Stimulated activated CD8-positive, alpha-beta memory T cell treated with anti-CD3 and anti-CD28 coated beads, Interleukin-4, amount 100 ng/mL, for 4 hours (primary cell): ENCODE measurements around the gene TRIM44.

Experiments
- DNase-seq, 2 donors: peaks; one replicate each; pipeline ENCODE4 v3.0.0-alpha.2; 2020; ENCODE audit warnings: low read depth in 2 of 2, low spot score in 1 of 2

TRIM44 gene

DNA sequence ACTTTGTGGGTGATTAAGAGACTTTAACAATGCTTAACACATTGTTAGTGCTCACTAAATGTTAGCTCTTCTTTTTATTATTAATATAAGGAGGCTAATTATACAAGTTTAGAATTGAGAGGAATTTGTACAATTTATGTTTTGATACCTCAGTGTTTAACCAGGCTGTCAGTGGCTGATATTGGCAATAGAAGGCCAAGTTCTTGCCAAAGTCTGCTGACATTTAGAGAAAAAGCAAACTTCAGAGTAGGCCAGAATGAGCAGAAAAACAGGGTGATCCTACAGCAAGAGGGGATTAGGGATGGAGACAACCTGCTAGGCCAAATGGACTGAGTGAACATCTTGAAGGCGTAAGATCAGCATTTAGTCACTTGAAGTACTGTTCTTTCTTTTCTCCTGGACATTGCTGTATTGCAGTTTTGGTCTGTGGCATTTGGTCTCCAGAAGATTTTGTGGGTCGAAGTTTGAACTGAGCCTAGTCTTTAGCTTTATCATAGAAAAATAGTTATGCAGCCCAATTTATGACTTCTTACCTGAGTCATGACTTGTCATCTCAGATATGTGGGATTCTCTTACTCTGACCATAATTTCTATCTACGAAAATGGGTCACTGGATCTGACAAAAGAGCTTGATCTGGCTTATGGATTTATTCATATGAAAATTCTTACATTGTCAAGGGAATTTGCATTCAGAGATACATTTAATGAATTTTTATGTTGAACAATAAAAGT, 9.0 kb downstream of the TRIM44 start:
- no peak for DNase-seq

DNA sequence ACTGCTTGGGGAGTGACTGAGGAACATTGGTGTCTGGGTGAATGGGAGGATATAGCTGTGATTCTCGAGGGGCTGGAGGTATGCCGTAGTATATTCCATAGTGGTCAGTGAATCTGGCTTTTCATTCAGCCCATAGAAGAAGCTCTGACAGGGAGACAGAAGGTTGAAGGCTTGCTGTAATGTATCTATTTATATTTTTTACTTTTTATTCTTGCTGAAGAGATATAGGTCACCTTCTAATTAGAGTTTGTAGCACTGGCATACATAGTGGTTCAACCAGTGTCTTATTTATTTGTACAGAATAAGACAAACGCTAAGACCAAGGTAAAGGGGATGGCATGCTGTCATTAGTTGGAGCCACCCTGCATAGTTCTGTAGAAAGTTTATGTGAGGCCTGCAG, 10.0 kb downstream of the TRIM44 start:
- no peak for DNase-seq

DNA sequence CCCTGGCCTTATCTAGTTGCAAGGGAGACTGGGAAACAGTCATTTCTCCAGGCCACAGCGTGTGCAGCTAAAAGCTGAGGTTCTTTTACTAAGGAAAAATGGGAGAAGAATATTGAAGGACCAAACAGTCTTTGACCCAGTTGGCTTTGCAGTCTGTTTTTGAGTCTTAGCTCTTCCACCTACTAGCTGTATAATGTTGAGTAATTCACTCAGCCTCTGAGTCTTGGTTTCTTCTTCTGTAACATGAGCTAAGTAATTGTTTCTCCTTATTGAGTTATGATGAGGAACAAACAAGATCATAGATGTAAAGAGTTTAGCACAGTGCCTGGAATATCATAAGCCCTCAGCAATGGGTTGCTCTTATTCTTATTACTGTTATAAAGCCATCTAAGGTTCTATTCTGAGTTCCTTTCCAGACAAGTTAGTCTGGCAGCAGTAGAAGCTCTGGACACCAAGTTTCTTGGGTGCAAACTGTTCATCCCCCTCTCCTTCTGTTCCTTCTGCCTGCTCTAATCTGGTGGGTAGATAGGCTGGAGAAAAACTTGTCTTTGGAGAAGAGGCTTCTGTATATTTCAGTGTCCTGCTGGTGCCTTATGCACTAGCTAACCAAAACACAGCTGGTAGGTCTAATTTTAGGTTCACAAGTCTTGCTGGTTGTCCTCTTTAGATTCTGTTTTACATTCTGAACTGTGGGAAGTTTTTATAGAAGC, 13.5 kb downstream of the TRIM44 start:
- no peak for DNase-seq

DNA sequence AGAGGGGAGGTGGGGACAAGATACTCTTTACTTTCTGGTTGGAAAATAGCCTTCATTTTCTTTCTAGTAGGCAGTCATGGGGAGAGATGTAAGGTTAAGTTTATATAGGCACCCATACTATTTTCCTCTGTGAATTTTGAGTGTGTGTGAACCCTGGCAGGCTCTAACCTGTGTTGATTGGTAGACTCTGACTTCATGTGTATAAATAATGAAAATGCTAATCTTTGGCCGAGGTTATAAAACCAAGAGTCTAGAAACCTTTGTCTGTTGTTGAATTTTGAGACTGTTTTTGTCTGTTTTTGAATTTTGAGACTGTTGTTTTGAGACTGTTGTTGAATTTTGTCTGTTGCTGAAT, 14.0 kb downstream of the TRIM44 start:
- DNase-seq = no peak

DNA sequence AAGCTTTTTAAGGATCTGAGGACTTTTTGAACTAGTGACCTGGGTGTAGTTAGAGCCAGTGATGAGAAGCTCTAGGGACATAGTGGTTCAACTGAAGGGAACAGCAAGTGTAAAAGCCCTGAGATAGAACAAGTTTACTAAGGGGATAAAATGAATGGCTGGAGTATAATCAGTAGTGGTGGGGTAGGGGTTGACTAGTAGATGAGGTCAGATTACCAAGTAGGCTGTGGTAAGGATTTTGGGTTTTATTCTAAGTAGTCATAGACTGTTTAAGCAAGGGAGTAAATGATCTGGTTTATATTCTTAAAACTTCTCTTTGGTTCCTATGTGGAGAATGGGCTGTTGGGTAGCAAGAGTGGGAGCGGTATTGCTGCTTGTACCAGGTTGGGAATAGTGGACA, 15.3 kb downstream of the TRIM44 start:
- DNase-seq = no peak

DNA sequence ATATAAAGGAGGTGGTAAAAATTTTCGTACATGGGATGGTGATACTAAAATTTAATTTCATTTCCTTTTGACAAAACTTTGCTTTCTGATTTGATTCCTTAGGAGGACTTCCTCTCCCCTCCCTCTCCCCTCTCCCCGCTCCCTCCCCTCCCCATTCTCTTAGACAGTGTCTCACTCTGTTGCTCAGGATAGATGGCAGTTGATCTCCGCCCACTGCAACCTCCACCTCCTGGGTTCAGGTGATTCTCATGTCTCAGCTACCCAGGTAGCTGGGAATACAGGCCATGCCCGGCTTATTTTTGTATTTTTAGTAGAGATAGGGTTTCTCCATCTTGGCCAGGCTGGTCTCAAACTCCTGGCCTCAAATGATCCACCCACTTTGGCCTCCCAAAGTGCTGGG, 15.9 kb downstream of the TRIM44 start:
- DNase-seq = no peak

DNA sequence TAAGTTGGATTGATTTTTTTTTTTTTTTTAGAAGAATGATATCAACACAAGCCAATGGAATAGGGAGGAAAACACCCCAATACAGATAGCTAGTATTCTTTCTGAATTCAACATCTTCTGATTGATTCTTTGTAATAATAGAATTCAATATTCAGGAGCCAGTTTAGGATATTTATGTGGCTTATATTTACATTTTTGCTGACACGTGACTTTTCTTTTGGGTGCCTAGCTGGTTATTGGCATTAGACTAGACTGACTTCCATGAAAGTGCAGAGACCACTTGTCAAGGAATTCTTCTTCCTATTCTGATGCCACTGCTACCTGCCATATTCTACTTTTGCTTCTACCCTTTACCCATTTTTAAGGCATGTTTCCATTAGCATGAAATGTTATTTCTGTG, 16.4 kb downstream of the TRIM44 start:
- DNase-seq = no peak

DNA sequence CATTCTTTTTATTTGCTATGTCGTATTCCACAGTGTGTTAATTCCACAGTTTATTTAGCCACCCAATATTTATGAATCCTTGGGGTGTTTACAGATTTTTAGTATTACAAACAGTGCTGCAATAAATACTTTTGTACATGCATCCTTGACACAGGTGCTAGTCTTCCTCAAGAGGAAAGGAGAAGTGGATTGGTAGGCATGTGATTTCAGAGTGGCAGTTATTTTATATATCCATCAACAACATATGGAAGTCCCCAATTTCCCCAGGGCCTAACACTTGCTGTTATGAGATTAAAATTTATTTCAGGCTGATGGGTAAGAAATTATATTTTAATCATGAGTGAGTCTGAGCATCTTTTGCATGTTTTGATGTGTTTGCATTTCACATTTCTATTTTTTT, 17.9 kb downstream of the TRIM44 start:
- DNase-seq = no peak

DNA sequence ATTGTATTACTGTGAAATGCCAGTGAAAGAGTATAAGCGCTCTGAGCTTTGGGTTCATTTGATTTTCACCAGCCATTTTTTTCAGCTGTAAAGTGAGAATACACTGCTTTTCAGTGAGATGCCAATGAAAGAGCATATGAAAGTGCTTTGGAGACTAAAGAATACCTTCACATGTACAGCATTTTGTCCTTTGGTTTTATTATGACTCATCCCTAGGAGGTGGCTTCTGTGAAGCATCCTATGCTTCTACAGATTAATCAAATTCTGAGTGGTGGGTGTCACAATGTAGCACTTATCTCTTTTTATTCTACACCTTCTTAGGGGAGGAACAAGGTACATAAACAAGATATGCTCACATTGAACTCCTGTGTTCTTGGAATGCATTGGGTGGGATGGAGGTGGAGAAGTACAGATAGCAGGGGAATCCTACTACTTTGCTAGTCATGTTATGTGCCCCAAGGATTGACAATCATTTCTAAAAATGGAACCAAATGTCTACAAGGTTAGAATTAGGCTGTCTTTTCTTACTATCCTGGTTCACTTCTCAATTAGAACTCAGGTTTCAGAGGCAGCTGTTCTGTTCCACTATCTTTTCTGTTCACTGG, 18.7 kb downstream of the TRIM44 start:
- DNase-seq = no peak

DNA sequence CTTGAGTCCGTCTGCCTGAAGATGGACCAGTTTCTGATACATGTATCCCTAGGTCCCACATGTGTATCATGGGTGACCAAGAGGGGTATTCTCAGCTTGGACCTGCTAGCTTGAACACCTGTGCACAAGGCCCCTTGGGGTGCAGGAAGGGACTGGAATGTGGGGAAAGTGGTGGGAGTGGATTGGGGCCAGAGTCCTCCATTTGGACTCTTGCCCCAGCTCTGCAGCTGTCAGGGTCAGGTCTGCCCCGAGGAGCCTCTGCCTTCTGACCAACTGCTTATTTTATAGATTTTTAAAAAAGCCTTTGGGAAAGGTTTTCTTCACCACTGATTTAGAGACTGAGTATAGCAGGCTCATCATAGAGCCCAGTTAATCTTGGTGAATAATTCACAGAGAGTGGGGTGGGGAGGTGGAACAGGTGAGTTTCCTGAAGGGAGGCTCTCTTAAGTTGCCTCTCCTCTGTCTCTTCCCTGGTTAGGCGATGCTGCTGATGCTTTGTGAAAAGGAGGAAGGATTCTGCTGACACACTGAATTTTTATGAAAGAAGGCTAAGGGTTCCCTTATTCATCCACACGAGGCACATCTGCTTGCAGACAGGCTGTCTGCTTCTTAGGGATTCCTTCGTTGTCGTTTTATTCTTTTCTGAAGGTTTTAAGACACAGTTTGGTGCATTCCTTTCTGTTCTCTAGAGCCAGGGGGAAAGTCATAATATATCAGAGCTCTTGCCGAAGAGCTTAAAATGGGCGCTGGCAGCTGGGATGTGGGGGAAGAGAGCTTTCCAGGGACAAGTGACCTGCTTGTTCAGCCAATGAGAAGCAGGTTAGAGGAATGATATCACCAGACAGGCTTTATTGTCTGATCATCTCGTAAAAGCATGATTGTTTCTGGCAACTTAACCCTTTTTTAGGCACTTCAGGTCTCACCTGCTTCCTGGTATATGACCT, 19.9 kb downstream of the TRIM44 start:
- no peak for DNase-seq

DNA sequence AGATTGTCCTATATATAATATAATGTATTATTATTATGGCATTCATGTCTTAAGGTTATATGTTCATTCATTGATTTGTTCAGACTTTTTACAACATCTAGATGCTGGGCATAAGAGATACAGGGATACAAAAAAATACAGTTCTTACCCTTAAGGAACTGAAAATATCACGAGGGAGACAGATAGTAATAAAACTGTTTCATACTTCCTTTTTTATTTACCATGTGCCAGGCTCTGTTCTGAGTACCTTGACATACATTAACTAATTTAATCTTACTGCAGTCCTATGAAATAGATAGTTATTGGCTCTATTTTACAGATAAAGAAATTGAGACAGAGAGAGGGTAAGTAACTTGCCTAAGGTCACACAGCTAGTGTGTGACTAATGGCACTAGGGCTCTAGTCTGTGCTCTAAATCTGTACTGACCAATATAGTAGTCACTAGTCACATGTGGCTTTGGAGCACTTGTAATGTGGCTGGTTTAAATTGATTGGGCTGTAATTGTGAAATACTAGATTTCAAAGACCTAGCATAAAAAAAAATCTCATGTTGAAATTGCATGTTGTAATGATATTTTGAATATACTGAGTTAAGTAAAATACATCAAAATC, 21.3 kb downstream of the TRIM44 start:
- no peak for DNase-seq

DNA sequence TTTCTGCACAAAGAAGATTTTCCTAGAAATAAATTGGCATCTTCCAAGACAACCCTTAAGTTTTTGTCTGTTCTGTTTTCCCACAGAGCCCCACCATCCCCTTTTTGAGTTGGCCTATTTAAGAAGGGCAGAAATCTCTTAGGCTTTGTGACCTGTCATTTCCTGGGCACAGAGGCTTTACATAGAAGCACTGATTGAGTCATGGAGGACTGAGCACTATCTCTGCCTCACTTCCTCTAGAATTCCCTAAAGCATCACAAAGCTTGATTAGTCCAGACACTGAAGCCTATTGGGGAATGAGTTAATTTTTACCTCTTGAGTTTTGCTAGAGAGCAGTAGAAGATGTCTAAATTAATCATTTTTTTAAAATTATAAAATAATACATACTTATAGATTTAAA, 25.4 kb downstream of the TRIM44 start:
- DNase-seq = no peak

DNA sequence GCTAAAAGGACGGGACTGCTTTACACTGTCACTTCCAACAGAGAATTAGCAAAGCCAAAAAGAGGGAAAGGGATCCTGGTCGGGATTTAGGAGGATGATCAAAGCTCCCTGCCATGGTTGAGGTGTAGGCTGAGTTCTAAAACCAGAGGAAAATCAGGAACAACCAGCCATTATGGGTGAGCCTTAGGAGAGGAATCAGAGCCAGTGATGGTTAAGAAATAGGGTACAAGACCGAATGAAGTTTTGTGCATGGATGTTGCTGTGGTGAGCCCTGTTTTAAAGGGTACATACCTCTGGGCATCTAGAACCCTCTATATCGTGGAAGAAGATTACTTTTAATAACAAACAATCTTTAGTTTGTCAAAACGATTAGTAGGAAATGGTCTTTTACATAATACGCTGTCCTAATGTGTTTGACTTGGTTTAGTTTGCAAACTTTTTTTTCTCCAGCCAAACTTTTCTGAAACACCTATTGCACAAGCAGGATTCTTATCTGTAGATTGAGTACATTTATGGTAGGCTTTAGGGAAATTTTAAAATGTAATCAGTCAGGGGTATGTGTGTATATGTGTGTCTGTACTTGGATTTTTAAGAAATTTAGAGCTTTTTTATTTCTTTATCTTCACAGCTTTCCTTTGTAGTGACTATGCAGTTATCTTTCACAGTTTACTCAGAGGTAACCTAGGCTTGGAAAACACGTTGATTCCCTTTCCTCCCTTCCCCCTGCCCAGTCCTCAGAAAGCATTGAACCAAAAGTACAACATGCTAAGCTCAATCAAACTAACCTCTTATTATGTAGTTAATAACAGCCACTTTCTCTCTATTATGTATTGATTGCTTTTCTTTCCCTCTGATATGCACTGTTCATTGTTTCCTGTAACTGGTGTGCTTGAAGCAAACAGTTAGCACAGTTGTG, 26.8 kb downstream of the TRIM44 start:
- no peak for DNase-seq

DNA sequence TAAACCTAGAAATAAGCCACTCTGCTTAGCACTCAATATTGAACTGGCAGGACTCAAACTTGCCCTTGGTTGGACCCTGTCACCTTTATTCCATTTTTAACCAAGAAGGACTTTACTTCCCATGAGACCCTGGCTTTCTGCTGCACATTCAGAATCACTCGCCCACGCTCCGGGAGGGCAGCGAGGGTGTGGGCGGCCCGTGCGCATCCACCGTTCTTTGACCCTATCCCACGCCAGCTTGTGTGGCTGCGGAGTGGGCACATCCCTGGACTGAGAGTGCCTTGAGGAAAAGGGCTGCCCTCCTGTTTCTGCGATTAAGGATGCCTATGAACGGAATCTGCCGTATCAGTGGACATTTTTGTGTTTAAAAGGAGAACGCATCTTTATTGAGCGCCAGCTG, 39.6 kb downstream of the TRIM44 start:
- DNase-seq = no peak

DNA sequence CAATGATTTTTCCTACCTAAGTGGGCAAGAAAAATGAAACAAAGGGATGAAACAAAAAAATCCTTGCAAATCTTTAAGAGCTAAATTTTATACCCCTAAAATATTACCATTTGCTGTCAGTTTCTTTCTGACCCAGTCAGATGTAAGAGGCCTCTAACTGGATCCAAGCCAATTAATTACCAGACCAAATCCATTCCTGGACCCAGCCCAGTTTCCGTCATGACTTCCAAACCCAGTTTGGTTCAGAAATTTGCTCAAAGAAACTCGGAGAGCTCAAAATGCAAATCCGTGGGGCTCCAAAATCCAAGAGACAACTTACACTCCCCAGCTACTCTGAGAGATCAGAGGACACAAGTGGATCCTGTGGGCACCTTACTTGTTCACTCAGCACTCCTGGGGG, 46.8 kb downstream of the TRIM44 start:
- no peak for DNase-seq

DNA sequence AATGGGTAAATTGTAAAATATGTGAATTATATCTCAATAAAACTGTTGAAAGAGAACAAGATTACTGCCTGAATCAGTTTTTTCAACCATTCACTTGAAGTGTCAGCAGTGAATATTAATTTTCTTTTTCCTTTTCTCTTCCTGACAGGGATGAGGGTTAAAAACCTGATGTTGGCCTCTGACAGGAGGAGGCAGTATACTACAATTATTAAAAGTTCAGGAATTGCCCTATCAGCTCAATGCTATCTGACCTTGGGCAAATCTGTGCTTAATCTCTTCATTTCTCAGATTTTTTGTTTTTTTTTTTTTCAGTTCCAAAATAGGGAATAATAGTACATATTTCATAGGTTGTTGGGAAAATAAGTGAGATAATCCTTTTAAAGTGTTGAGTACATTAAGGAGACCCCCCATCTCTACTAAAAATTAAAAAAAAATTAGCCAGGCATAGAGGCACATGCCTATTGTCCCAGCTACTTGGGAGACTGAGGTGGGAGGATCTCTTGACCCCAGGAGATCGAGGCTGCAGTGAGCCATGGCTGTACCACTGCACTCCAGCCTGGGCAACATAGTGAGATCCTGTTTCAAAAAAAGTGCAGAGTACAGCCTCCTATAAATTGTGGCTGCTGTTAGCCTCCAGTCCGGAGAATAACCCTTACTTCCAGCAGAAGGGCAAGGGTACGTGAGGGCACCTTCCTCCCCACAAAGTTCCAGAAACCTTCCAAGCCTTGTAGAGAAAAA, 48.8 kb downstream of the TRIM44 start:
- no peak for DNase-seq

DNA sequence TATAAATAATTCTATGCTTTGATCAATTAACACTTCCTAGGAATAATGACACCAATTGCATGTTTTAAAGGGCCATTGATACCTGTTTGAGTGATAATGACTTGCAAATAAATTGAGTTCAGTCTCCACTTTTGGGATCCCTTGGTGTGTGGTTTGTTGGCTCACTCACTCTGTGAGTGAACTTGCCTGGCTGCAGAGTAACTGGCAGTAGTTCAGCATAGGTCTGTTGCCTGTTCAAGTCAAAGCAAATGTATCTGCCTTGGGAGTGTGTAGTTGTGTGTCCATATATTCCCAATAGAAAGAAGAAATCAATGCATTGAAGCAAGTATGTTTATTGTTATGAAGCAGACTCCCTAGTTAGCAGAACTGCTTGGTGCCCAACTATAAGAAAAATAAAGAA, 49.3 kb downstream of the TRIM44 start:
- no peak for DNase-seq

DNA sequence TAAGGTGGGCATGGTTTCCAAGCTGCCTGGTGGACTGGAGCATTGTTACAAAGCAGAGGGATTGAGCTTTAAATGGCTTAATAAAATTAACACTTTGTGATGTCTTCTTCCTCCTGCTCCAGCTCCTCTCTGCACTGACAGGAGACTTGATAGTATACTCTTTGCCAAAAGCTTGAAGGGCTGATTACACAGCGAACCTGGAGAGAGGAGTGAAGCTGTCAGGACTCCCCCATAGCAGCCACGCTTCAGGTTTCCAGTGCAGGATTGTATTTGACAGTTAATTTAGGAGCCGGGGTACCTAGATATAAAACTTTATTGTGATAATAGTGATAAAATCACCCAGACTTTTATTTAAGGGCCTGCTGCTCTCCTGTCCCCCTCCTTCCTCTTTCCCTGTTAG, 50.0 kb downstream of the TRIM44 start:
- DNase-seq = no peak

DNA sequence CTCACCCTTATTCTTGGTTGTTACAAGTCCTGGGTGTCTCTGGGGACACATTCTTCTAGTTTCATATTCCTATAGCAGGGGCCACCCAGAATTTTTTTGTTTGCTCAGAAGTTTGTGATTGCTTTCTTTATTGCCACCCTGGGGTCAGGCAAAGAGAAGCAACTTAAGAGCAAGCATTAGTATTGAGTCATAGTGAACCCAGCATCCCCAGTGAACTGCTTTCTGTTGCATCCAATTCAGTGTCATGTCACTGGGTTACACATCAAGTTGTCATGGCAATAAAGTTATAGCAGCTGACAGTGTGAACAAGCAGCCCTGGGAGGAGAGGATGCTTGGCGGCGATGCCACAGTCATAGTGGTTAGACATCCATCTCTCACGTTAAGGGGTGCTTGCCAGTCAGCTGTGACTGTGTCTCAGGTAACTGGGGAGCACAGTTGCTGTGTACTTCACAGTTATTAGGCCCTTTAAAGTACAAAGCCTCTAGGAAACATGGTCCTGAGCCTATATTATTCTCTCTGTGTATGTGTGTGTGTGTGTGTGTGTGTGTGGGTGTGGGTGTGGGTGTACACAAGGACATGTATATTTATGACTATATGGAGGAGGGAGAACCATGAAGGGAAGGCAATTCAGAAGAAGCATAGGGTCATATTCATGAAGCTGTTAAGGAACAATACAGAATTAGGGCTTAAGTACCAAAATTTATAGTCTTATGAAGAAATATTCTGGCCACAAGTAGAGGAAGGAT, 52.5 kb downstream of the TRIM44 start:
- no peak for DNase-seq
